SK-N-SH treated with all-trans-retinoic acid at 6 μM for 48 hours (cell line): ENCODE results near the gene ARPC1A.

Experiments
- ATAC-seq: fragments of 200-7000 bp; cut with Tn5 transposase; 3 replicates; pipeline ENCODE4 v1.9.1; 2020; ENCODE audit warnings: mild to moderate bottlenecking, moderate library complexity
- BACH2 ChIP-seq: fragments of 250-450 bp; sonication (Bioruptor Pico); IDR thresholded peaks from 2 replicates; pipeline ENCODE4 v1.9.0; 2021; ENCODE audit warnings: mild to moderate bottlenecking, borderline replicate concordance
- CREB5 ChIP-seq: fragments of 250-450 bp; sonication (Bioruptor Pico); IDR thresholded peaks from 2 replicates; pipeline ENCODE4 v1.5.1; 2020; ENCODE audit warnings: low read depth, mild to moderate bottlenecking, moderate library complexity
- CSDC2 ChIP-seq: fragments of 250-450 bp; sonication (Bioruptor Pico); IDR thresholded peaks from 2 replicates; pipeline ENCODE4 v1.5.0; 2020; ENCODE audit warnings: mild to moderate bottlenecking, moderate library complexity
- CSRNP3 ChIP-seq: fragments of 250-450 bp; sonication (Bioruptor Pico); IDR thresholded peaks from 2 replicates; pipeline ENCODE4 v1.5.1; 2021; ENCODE audit warnings: mild to moderate bottlenecking, moderate library complexity
- ESRRG ChIP-seq: fragments of 250-450 bp; sonication (Bioruptor Pico); IDR thresholded peaks from 2 replicates; pipeline ENCODE4 v1.6.1; 2021; ENCODE audit warnings: mild to moderate bottlenecking
- GLIS3 ChIP-seq: fragments of 250-450 bp; sonication (Bioruptor Pico); IDR thresholded peaks from 2 replicates; pipeline ENCODE4 v1.5.0; 2020; ENCODE audit warnings: mild to moderate bottlenecking, moderate library complexity
- ISL1 ChIP-seq: fragments of 250-450 bp; sonication (Bioruptor Pico); IDR thresholded peaks from 2 replicates; pipeline ENCODE4 v2.1.2; 2022; ENCODE audit warnings: mild to moderate bottlenecking, moderate library complexity
- OSR1 ChIP-seq: fragments of 250-450 bp; sonication (Bioruptor Pico); IDR thresholded peaks from 2 replicates; pipeline ENCODE4 v1.8.0; 2022; ENCODE audit warnings: moderate library complexity, mild to moderate bottlenecking, inconsistent platforms
- PATZ1 ChIP-seq: fragments of 250-450 bp; sonication (Bioruptor Pico); IDR thresholded peaks from 2 replicates; pipeline ENCODE4 v1.8.0; 2020; ENCODE audit warnings: mild to moderate bottlenecking, moderate library complexity, borderline replicate concordance
- POU6F1 ChIP-seq: fragments of 250-450 bp; sonication (Bioruptor Pico); IDR thresholded peaks from 2 replicates; pipeline ENCODE4 v1.8.0; 2021; ENCODE audit warnings: low read depth, mild to moderate bottlenecking, moderate library complexity, borderline replicate concordance
- PPARA ChIP-seq: fragments of 250-450 bp; sonication (Bioruptor Pico); IDR thresholded peaks from 2 replicates; pipeline ENCODE4 v1.5.0; 2020; ENCODE audit warnings: mild to moderate bottlenecking, borderline replicate concordance
- RARB ChIP-seq: fragments of 250-450 bp; sonication (Bioruptor Pico); IDR thresholded peaks from 2 replicates; pipeline ENCODE4 v1.8.0; 2021; ENCODE audit warnings: mild to moderate bottlenecking, moderate library complexity
- SNAI2 ChIP-seq: fragments of 250-450 bp; sonication (Bioruptor Pico); IDR thresholded peaks from 2 replicates; pipeline ENCODE4 v1.5.0; 2020; ENCODE audit warnings: mild to moderate bottlenecking, moderate library complexity
- TCF4 ChIP-seq: fragments of 250-450 bp; sonication (Bioruptor Pico); IDR thresholded peaks from 2 replicates; pipeline ENCODE4 v1.8.0; 2021; ENCODE audit warnings: mild to moderate bottlenecking, moderate library complexity, borderline replicate concordance
- TOX ChIP-seq: fragments of 250-450 bp; sonication (Bioruptor Pico); IDR thresholded peaks from 2 replicates; pipeline ENCODE4 v1.8.0; 2021; ENCODE audit warnings: mild to moderate bottlenecking, moderate library complexity, borderline replicate concordance
- ZC3H10 ChIP-seq: fragments of 250-450 bp; sonication (Bioruptor Pico); IDR thresholded peaks from 2 replicates; pipeline ENCODE4 v1.5.1; 2021; ENCODE audit warnings: mild to moderate bottlenecking, moderate library complexity
- ZFP3 ChIP-seq: fragments of 250-450 bp; sonication (Bioruptor Pico); IDR thresholded peaks from 2 replicates; pipeline ENCODE4 v1.5.0; 2020; ENCODE audit warnings: mild to moderate bottlenecking, moderate library complexity
- ZNF565 ChIP-seq: fragments of 450-650 bp; formaldehyde crosslinking; conservative IDR thresholded peaks from 2 replicates; pipeline ENCODE4 v1.5.0; 2020; ENCODE audit warnings: low read depth, mild to moderate bottlenecking, moderate library complexity
- ZNF70 ChIP-seq: fragments of 450-650 bp; formaldehyde crosslinking; IDR thresholded peaks from 2 replicates; pipeline ENCODE4 v1.5.0; 2020; ENCODE audit warnings: mild to moderate bottlenecking, moderate library complexity

Gene ARPC1A

GRCh38 chr7:99305473-99306260, 20.0 kb upstream of the ARPC1A start:
- no peak; the same call in 2 of the 3 replicates for ATAC-seq
- TF ChIP-seq CREB5 (CRISPR knock-in tag) (no peak), ZNF565 (CRISPR knock-in tag) (no peak), BACH2 (CRISPR knock-in tag) (no peak), POU6F1 (no peak)

GRCh38 chr7:99308461-99309074, 17.1 kb upstream of the ARPC1A start:
- no peak for ATAC-seq

GRCh38 chr7:99309111-99309510, 16.6 kb upstream of the ARPC1A start:
- ATAC-seq, result no peak
- TF ChIP-seq ZNF565 (CRISPR knock-in tag) (no peak), PPARA (no peak), SNAI2 (CRISPR knock-in tag) (no peak), GLIS3 (CRISPR knock-in tag) (no peak), CSDC2 (CRISPR knock-in tag) (no peak), CSRNP3 (CRISPR knock-in tag) (no peak), PATZ1 (CRISPR knock-in tag) (no peak), ESRRG (CRISPR knock-in tag) (no peak), ZC3H10 (CRISPR knock-in tag) (no peak), ISL1 (CRISPR knock-in tag) (no peak), ZFP3 (CRISPR knock-in tag) (no peak), TCF4 (CRISPR knock-in tag) (no peak), TOX (CRISPR knock-in tag) (no peak), OSR1 (no peak), CREB5 (CRISPR knock-in tag) (no peak), RARB (CRISPR knock-in tag) (no peak), BACH2 (CRISPR knock-in tag) (no peak)

More at GRCh38 chr7:99308461-99309074, 17.1 kb upstream of the ARPC1A start:
- TF ChIP-seq TOX (CRISPR knock-in tag) (no peak), GLIS3 (CRISPR knock-in tag) (no peak), OSR1 (no peak), ZC3H10 (CRISPR knock-in tag) (no peak), BACH2 (CRISPR knock-in tag) (no peak), ZNF565 (CRISPR knock-in tag) (no peak), CSRNP3 (CRISPR knock-in tag) (no peak), ESRRG (CRISPR knock-in tag) (no peak), TCF4 (CRISPR knock-in tag) (no peak), PATZ1 (CRISPR knock-in tag) (no peak), SNAI2 (CRISPR knock-in tag) (no peak), CSDC2 (CRISPR knock-in tag) (no peak), ZNF70 (CRISPR knock-in tag) (no peak)
